Left lobe of liver (tissue), 2 donors: ENCODE results near the gene SIRPD. TPM values are rescaled to one million over a fixed set of nuclear protein-coding genes. Genes with fewer than 3 reads are reported as not detected.

Source experiments
- ATAC-seq: fragments of 200-7000 bp; cut with Tn5 transposase; one replicate; pipeline ENCODE4 v1.9.1; 2020; ENCODE audit warnings: mild to moderate bottlenecking, moderate library complexity
- DNase-seq: peaks from one replicate; pipeline ENCODE4 v3.0.0-alpha.2; 2020; ENCODE audit warnings: low spot score
- total RNA-seq: library from RNA; stranded (reverse); gene quantifications from one replicate; pipeline ENCODE4 v1.2.1, GENCODE V29; 2021
- donor health status: DM: no; HTN: no; CAD: no; lungs with moderate emphysema.
- donor health status: DM: no; HTN: yes; CAD: no.

SIRPD gene
- total RNA-seq, 1 donor from 2014 or later = not detected

DNA sequence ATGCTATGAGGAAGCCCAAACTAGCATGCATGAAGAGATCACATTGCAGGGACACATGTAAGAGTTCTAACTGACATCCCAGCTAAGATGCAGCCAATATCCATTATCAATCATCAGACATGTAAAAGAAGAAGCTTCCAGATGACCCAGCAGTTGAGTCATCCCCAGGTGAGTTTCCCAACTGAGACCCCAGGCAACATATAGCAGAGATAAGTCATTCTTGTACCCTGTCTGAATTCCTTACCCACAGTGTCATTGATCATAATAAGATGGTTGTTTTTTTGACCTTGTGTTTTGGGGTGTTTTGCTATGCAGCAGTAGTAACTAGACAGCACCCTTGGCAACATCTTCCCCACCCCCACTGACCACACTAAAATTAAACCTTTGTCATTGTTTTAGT lies 18.9 kb downstream of the SIRPD start:
- ATAC-seq (no peak), DNase-seq (no peak)

- ATAC-seq = peak; percentile 51
- no peak for DNase-seq
These were observed 19.8 kb downstream of the SIRPD start for GRCh38 chr20:1537731-1538058.

- no peak for ATAC-seq
- no peak for DNase-seq
These were observed 20.4 kb downstream of the SIRPD start for GRCh38 chr20:1536893-1537730.

DNA sequence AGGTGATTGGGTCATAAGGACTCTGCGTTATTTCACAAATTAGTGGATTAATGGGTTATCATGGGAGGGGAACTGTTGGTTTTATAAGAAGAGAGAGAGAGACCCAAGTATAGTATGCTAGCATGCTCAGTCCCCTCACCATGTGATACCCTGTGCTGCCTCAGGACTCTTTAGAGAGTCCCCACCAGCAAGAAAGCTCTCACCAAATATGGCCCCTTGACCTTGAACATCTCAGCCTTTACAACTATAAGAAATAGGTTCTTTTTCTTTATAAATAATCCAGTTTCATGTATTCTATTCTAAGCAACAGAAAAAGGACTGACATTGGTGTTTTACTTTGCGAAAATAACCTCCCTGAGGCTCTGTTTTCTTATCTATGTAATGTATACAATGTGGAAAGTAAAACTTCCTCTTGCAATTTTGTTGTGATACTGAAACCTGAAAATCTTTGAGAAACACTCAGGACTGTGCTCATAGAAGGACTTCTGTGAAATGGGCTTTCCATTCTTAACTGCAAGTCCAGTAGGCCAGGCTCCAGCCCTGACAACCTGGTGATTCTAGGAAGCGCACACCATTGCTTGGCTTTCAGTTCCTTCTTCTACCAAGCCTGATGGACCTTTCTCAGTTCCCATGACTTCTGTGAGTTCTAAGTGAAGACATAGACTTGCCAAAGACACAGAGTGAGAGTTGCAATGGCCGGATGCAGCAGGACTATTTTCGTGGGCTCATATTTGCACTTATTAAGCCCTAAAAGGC lies 21.9 kb downstream of the SIRPD start:
- ATAC-seq = no peak
- no peak for DNase-seq

GRCh38 chr20:1534526-1534925 lies 23.0 kb downstream of the SIRPD start:
- DNase-seq = no peak

DNA sequence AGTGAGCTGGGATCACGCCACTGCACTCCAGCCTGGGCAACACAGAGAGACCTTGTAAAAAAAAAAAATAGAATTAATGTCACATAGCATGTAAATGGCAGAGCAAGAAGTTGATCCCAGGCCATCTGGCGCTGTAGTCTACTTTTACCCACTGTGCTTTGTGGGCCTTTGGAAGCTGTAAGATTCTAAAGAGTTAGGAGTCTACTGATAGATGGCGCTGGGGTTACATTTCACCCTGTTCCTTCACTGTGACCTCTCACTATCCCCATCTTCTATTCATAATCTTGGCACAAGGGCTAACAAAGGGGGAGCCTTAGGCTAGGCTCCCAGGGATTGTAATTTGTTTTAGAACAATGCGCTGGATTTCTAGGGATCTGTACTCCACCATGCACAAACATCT lies 24.4 kb downstream of the SIRPD start:
- DNase-seq (no peak), ATAC-seq (no peak)

More at GRCh38 chr20:1534526-1534925, 23.0 kb downstream of the SIRPD start:
- no peak for ATAC-seq

DNA sequence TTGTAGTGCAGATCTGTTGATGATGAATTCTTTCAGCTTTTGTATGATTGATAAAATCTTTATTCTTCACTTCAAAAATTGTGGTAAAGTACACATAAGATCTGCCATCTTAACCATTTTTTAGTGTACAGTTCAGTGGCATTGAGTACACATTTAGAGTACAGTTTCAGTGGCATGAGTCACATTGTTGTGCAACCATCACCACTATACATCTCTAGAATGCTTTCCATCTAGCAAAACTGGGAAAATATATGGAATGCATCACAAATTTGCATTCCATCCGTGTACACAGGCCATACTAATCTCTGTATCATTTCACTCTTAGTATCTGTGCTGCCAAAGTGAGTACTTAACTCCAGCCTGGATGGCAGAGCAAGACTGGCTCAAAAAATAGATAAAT lies 28.7 kb downstream of the SIRPD start:
- no peak for DNase-seq
- no peak for ATAC-seq

- DNase-seq = no peak
- no peak for ATAC-seq
These were observed 29.6 kb downstream of the SIRPD start for GRCh38 chr20:1527923-1528322.

- no peak for DNase-seq
- no peak for ATAC-seq
These were observed 30.6 kb downstream of the SIRPD start for GRCh38 chr20:1526896-1527295.

DNA sequence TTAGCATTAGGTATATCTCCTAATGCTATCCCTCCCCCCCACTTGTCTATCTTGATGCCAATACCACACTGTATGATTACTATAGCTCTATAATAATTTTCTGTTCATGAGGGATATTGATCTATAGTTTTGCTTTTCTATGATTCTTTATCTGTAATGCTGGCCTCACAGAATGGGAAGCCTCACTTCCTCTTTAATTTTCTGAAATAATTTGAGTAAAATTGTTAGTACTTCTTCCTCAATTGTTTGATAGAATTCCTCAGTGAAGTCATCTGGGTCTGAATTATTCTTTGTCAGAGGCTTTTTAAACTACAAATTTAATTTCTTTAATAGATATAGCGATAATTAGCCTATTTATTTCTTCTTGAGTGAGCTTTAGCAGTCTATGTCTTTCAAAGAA lies 31.2 kb downstream of the SIRPD start:
- DNase-seq = no peak
- ATAC-seq = no peak

- ATAC-seq (no peak), DNase-seq (no peak)
These were observed 33.5 kb downstream of the SIRPD start for GRCh38 chr20:1524004-1524403.

DNA sequence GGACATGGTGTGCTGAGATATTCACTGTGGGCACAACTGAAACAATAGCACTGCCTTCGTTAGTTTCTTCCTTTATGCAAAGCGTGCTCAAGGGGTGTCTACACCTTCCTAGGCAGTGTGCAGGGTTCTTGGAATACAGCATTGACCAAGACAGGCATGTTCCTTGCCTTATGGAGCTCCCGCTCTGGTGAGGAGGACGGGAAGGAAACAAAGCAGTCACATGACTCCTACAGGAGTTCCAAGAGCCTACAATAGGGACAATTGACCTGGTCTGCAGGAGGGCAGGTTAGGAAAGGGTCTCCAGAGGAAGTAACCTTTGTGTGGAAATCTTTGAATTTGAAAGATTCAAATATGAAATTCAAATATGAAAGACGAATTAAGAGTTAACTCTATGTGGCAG lies 40.5 kb downstream of the SIRPD start:
- ATAC-seq = no peak
- DNase-seq = no peak

GRCh38 chr20:1513801-1514200 lies 43.7 kb downstream of the SIRPD start:
- ATAC-seq = no peak
- no peak for DNase-seq

DNA sequence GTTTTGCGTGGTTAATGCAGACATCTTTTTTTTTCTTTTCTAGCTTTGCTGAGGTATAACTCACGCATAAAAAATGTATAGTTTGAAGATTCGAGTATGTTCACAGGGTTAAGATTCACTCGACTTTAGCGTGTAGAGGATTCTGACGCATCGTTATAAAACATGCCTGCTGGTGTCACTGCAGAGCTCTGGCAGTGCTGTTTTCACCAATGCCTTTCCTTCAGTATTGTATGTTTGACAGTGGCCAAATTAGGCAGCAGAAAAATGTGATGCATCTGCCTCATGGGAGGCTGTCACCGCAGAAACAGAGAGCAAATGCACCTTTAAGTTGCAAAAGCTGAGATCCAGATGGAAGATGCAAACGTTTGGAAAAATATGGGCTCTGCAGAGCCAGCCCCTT lies 48.3 kb downstream of the SIRPD start:
- peak; percentile 55 for ATAC-seq
- DNase-seq = no peak

GRCh38 chr20:1508574-1508973 lies 48.9 kb downstream of the SIRPD start:
- no peak for ATAC-seq

GRCh38 chr20:1507276-1507675 lies 50.2 kb downstream of the SIRPD start:
- no peak for DNase-seq
- ATAC-seq = no peak

More at GRCh38 chr20:1508574-1508973, 48.9 kb downstream of the SIRPD start:
- no peak for DNase-seq

DNA sequence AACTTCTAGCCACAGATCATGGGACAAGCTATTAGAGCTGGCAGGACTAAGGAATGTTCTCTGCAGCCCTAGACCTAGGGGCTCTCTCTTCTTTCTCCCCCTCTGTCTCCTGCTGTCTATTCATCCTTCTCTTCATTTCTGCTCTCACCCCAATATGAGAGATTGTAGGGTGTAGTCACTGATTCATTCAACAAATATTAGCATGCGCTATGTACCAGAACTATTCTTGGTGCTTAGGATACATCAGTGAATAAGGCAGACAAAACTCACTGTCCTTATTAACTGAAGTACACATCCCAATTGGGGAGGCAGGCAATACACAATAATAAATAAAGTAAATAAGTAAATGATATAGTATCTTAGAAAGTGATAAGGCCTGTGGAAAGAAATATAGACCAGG lies 51.6 kb downstream of the SIRPD start:
- ATAC-seq = no peak
- no peak for DNase-seq

DNA sequence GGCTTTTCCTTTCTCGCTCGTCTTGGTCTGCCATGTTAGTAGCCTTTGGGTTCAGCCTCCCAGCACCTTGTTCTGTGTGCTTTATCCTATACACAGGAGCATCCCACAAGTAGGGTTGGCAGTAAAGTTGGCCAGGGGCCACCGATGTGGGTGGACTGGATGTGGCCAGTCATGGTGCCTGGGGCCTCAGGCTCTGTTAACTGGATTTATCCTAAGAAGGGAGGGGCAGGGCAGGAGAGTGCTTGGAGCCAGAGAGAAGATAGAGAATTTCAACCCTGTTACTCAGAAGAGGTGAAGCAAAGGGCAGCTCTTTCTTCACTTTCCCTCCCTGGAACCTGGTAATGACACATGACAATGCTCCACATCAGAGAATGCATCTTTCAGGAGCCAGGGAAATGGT lies 52.1 kb downstream of the SIRPD start:
- no peak for ATAC-seq
- no peak for DNase-seq

- ATAC-seq (peak; percentile 100), DNase-seq (peak; percentile 79)
These were observed 53.8 kb downstream of the SIRPD start for GRCh38 chr20:1503564-1504227.

GRCh38 chr20:1500496-1500895 lies 57.0 kb downstream of the SIRPD start:
- DNase-seq (no peak), ATAC-seq (no peak)

DNA sequence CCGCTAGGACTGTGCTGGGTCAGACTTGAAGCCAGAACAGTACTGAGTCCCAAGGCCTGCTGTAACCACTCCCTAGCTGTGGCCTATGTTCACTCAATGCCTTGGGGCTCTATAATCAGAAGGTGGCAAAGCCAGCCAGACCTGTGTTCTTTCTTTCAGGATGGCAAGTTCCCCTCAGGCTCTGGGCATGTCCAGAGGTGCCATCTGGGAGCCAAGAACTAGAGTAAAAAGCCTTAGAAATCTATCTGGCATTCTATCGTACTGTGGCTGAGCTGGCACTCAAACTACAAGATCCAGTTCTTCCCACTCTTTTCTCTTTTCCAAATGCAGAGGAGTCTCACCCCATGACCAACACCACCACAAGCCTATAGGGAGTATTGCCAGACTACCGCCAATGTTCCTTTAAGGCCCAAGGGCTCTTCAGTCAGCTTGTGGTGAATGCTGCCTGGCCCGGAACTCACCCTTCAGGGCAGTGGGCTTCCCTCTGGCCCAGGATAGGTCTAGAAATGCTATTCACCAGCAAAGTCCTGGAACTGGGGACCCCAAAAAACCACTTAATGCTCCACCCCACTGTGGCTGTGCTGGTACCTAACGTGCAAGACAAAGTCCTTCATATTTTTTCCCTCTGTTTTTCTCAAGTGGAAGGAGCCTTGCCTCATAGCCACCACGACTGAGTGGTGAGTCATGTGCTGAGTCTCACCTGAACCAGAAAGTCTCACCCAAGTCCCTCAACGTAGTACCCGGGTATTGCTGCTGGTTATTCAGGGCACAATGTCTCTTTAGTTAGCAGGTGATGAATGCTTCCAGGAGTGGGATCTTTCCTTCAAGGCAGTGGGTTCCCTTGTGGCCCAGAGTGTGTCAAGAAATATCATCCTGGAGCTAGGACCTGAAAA lies 57.7 kb downstream of the SIRPD start:
- no peak for ATAC-seq
- DNase-seq = no peak
